Liver (tissue), 9 donors: ENCODE measurements around the gene DSTYK. TPM values are rescaled to one million over a fixed set of nuclear protein-coding genes. Genes with fewer than 3 reads are reported as not detected.

Source experiments
- DNase-seq: peaks from one replicate; pipeline ENCODE4 v3.0.0-alpha.2; 2017; ENCODE audit warnings: low spot score
- H3K27ac ChIP-seq, 2 donors: one replicate each; pipeline ENCODE4 v1.7.0; 2013; ENCODE audit warnings: inconsistent platforms in 2 of 2, low read length in 2 of 2, control low read depth in 1 of 2, low read depth in 1 of 2, mild to moderate bottlenecking in 1 of 2
- H3K27me3 ChIP-seq, 4 donors: one replicate each; pipeline versions ENCODE4 v1.6.1 to v1.7.0; 2013; ENCODE audit warnings: low read length in 3 of 4, inconsistent platforms in 1 of 4, mild to moderate bottlenecking in 1 of 4, moderate library complexity in 1 of 4; ENCODE audit not compliant: control insufficient read depth in 4 of 4, insufficient read depth in 4 of 4
- H3K36me3 ChIP-seq, 4 donors: one replicate each; pipeline versions ENCODE4 v1.6.1 to v1.7.0; 2013; ENCODE audit warnings: low read length in 3 of 4, mild to moderate bottlenecking in 3 of 4, low read depth in 1 of 4, moderate library complexity in 1 of 4; ENCODE audit not compliant: control insufficient read depth in 4 of 4, insufficient read depth in 3 of 4
- H3K4me1 ChIP-seq, 4 donors: one replicate each; pipeline versions ENCODE4 v1.6.1 to v1.7.0; 2013; ENCODE audit warnings: low read length in 3 of 4, mild to moderate bottlenecking in 3 of 4, moderate library complexity in 1 of 4; ENCODE audit not compliant: control insufficient read depth in 4 of 4, insufficient read depth in 4 of 4
- H3K4me3 ChIP-seq, 3 donors: one replicate each; pipeline versions ENCODE4 v1.6.1 to v1.7.0; 2013; ENCODE audit warnings: low read length in 3 of 3, control low read depth in 1 of 3, low read depth in 1 of 3, mild to moderate bottlenecking in 1 of 3
- H3K9ac ChIP-seq, 2 donors: one replicate each; pipeline ENCODE4 v1.7.0; 2013; ENCODE audit warnings: low read length in 2 of 2, mild to moderate bottlenecking in 2 of 2, moderate library complexity in 2 of 2, control low read depth in 1 of 2, low read depth in 1 of 2
- H3K9me3 ChIP-seq, 4 donors: one replicate each; pipeline versions ENCODE4 v1.6.1 to v1.7.0; 2013; ENCODE audit warnings: low read length in 3 of 4; ENCODE audit not compliant: control insufficient read depth in 4 of 4
- ATF3 ChIP-seq: IDR thresholded peaks from 2 replicates; pipeline ENCODE4 v1.6.1; 2016; ENCODE audit warnings: antibody characterized with exemption
- CTCF ChIP-seq: fragments of 150-350 bp; IDR thresholded peaks from 2 replicates; pipeline ENCODE4 v1.5.1; 2017; ENCODE audit warnings: improper control_type of control experiment, low read depth, low read length; ENCODE audit not compliant: missing input control
- EGR1 ChIP-seq, 2 donors: IDR thresholded peaks; 2 replicates each; pipeline ENCODE4 v1.6.1; 2016 to 2018; ENCODE audit warnings: antibody characterized with exemption in 2 of 2, low read depth in 2 of 2
- FOXA1 ChIP-seq: IDR thresholded peaks from 2 replicates; pipeline ENCODE4 v1.6.1; 2016; ENCODE audit warnings: antibody characterized with exemption
- FOXA2 ChIP-seq: IDR thresholded peaks from 2 replicates; pipeline ENCODE4 v1.6.1; 2016; ENCODE audit warnings: antibody characterized with exemption
- GABPA ChIP-seq, 2 donors: IDR thresholded peaks in 1 of 2; conservative IDR thresholded peaks in 1 of 2; 2 replicates each; pipeline ENCODE4 v1.6.1; 2016; ENCODE audit warnings: antibody characterized with exemption in 2 of 2, mild to moderate bottlenecking in 1 of 2, moderate library complexity in 1 of 2
- HNF4A ChIP-seq, 2 donors: conservative IDR thresholded peaks; 2 replicates each; pipeline ENCODE4 v1.6.1; 2016; ENCODE audit warnings: antibody characterized with exemption in 2 of 2, mild to moderate bottlenecking in 2 of 2
- HNF4G ChIP-seq: IDR thresholded peaks from 2 replicates; pipeline ENCODE4 v1.6.1; 2016; ENCODE audit warnings: antibody characterized with exemption
- JUND ChIP-seq, 2 donors: IDR thresholded peaks; 2 replicates each; pipeline ENCODE4 v1.6.1; 2016; ENCODE audit warnings: antibody characterized with exemption in 2 of 2
- MAX ChIP-seq: IDR thresholded peaks from 2 replicates; pipeline ENCODE4 v1.6.1; 2016; ENCODE audit warnings: antibody characterized with exemption
- NR2F2 ChIP-seq: IDR thresholded peaks from 2 replicates; pipeline ENCODE4 v1.6.1; 2016; ENCODE audit warnings: antibody characterized with exemption
- RAD21 ChIP-seq, 2 donors: IDR thresholded peaks; 2 replicates each; pipeline ENCODE4 v1.6.1; 2016; ENCODE audit warnings: antibody characterized with exemption in 2 of 2, mild to moderate bottlenecking in 2 of 2
- RXRA ChIP-seq, 2 donors: IDR thresholded peaks; 2 replicates each; pipeline ENCODE4 v1.6.1; 2017 to 2018; ENCODE audit warnings: antibody characterized with exemption in 2 of 2, mild to moderate bottlenecking in 1 of 2
- SP1 ChIP-seq: IDR thresholded peaks from 2 replicates; pipeline ENCODE4 v1.6.1; 2018; ENCODE audit warnings: antibody characterized with exemption, mild to moderate bottlenecking
- TAF1 ChIP-seq: conservative IDR thresholded peaks from 2 replicates; pipeline ENCODE4 v1.6.1; 2016; ENCODE audit warnings: antibody characterized with exemption, mild to moderate bottlenecking
- YY1 ChIP-seq: IDR thresholded peaks from 2 replicates; pipeline ENCODE4 v1.6.1; 2016; ENCODE audit warnings: antibody characterized with exemption, mild to moderate bottlenecking
- WGBS: extraction: QIAGEN DNeasy Blood & Tissue Kit; methylation state at CpG from one replicate; pipeline ENCODE4 v1.1.7; 2013; 5-methylcytosine and 5-hydroxymethylcytosine counted together
- polyA plus RNA-seq, 2 donors: library from polyadenylated mRNA; stranded (reverse) in 1 of 2; unstranded in 1 of 2; fragments of 200-250 nt in 1 of 2; fragments of >200 nt in 1 of 2; fragmentation: Nextera tagmentation in 1 of 2; extraction: Ambion mirVana in 1 of 2; gene quantifications; one replicate each; pipeline versions ENCODE4 v1.2.1 to v1.2.3, GENCODE V29; 2013 to 2015
- total RNA-seq, 2 donors: library from RNA; depleted of rRNA; stranded (reverse); fragments of >200 nt; gene quantifications; one replicate each; pipeline ENCODE4 v1.2.3, GENCODE V29; 2014
- TF ChIP-seq, protein P1 (sequence below): IDR thresholded peaks from 2 replicates; pipeline ENCODE4 v1.6.1; 2016; ENCODE audit warnings: antibody characterized with exemption, mild to moderate bottlenecking
- TF ChIP-seq, protein P2 (sequence below): IDR thresholded peaks from 2 replicates; pipeline ENCODE4 v1.6.1; 2016; ENCODE audit warnings: antibody characterized with exemption
- donor health status: healthy.
- donor health status: healthy.
- donor health status: healthy.
- donor health status: healthy.
- donor health status: healthy.

DSTYK gene
- total and polyA plus RNA-seq, 4 donors, result 1.5 to 9.9 (median 3.0) TPM

DNA sequence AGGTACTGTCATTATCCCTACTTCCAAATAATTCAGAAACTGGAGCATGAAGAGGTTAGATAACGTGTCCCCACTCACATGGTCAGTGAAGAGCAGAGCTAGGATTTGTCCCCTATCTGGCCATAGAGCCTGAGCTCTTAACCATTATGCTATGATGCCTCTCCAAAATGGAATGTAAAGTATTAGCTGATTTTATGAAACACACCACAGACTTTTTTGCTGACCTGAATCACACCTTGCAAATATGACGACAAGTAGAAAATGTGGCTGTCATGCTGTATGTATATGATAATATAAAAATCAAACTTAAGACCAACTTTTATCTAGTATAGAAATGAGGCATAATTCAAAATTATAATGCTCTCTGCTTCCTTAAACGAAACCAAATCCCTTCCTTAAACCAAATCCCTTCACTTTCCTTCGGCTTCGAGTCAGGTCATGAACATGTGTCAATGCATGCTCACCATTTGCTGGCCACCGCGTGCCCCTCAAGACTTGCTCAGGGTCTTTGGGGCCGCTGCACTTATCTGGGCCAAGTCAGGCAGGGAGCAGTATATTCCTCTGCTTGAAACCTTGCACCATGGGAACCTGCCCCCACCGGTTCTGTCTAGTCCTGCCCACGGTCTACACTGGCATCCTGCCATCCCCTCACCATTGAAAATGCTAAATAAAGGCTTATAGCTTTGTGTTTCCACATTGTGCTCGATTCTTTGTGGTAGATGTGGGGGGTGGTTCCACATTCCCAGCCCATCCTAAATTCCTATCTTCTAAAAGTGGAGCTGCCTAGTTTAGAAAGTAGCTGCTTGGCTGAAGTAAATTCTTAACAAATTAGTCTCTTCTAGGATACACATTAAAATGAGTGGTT, 14.6 kb upstream of the DSTYK start:
- no peak overlapping the region for H3K4me3 ChIP-seq
- peaks cover 0 to 2% (median 0%) of the 10 kb centered on the region in 4 donors for H3K27me3 ChIP-seq
- peaks cover 0 to 28% (median 19%) of the 10 kb centered on the region in 4 donors for H3K4me1 ChIP-seq
- H3K27ac ChIP-seq, result no peak overlapping the region
- DNase-seq, result no peak
- no peak overlapping the region for H3K9ac ChIP-seq
- 68% methylated on average over 11 of the region's 11 CpGs for WGBS
- TF ChIP-seq CTCF (no peak), EGR1 (IDR thresholded peaks at IDR 0.05; ENCODE audit: low read depth in 2 of 2) (no peak), YY1 (no peak), HNF4A (conservative IDR thresholded peaks at IDR 0.05) (no peak), RXRA (IDR thresholded peaks at IDR 0.05) (no peak), HNF4G (no peak), JUND (IDR thresholded peaks at IDR 0.05) (no peak), RAD21 (IDR thresholded peaks at IDR 0.05) (no peak), ATF3 (no peak), FOXA2 (no peak), NR2F2 (no peak), FOXA1 (no peak), SP1 (no peak), GABPA (IDR thresholded peaks at IDR 0.05 in 1 of 2, conservative IDR thresholded peaks at IDR 0.05 in 1 of 2) (no peak), TAF1 (no peak), MAX (no peak)
- TF ChIP-seq, protein P1, sequence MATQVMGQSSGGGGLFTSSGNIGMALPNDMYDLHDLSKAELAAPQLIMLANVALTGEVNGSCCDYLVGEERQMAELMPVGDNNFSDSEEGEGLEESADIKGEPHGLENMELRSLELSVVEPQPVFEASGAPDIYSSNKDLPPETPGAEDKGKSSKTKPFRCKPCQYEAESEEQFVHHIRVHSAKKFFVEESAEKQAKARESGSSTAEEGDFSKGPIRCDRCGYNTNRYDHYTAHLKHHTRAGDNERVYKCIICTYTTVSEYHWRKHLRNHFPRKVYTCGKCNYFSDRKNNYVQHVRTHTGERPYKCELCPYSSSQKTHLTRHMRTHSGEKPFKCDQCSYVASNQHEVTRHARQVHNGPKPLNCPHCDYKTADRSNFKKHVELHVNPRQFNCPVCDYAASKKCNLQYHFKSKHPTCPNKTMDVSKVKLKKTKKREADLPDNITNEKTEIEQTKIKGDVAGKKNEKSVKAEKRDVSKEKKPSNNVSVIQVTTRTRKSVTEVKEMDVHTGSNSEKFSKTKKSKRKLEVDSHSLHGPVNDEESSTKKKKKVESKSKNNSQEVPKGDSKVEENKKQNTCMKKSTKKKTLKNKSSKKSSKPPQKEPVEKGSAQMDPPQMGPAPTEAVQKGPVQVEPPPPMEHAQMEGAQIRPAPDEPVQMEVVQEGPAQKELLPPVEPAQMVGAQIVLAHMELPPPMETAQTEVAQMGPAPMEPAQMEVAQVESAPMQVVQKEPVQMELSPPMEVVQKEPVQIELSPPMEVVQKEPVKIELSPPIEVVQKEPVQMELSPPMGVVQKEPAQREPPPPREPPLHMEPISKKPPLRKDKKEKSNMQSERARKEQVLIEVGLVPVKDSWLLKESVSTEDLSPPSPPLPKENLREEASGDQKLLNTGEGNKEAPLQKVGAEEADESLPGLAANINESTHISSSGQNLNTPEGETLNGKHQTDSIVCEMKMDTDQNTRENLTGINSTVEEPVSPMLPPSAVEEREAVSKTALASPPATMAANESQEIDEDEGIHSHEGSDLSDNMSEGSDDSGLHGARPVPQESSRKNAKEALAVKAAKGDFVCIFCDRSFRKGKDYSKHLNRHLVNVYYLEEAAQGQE, result no peak
- TF ChIP-seq, protein P2, sequence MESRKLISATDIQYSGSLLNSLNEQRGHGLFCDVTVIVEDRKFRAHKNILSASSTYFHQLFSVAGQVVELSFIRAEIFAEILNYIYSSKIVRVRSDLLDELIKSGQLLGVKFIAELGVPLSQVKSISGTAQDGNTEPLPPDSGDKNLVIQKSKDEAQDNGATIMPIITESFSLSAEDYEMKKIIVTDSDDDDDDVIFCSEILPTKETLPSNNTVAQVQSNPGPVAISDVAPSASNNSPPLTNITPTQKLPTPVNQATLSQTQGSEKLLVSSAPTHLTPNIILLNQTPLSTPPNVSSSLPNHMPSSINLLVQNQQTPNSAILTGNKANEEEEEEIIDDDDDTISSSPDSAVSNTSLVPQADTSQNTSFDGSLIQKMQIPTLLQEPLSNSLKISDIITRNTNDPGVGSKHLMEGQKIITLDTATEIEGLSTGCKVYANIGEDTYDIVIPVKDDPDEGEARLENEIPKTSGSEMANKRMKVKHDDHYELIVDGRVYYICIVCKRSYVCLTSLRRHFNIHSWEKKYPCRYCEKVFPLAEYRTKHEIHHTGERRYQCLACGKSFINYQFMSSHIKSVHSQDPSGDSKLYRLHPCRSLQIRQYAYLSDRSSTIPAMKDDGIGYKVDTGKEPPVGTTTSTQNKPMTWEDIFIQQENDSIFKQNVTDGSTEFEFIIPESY, result no peak
- H3K36me3 ChIP-seq, result no peaks in the 10 kb centered on the region
- no peaks in the 10 kb centered on the region for H3K9me3 ChIP-seq
